ENCODE measurements around the gene PBX1.

Gene PBX1

DNA sequence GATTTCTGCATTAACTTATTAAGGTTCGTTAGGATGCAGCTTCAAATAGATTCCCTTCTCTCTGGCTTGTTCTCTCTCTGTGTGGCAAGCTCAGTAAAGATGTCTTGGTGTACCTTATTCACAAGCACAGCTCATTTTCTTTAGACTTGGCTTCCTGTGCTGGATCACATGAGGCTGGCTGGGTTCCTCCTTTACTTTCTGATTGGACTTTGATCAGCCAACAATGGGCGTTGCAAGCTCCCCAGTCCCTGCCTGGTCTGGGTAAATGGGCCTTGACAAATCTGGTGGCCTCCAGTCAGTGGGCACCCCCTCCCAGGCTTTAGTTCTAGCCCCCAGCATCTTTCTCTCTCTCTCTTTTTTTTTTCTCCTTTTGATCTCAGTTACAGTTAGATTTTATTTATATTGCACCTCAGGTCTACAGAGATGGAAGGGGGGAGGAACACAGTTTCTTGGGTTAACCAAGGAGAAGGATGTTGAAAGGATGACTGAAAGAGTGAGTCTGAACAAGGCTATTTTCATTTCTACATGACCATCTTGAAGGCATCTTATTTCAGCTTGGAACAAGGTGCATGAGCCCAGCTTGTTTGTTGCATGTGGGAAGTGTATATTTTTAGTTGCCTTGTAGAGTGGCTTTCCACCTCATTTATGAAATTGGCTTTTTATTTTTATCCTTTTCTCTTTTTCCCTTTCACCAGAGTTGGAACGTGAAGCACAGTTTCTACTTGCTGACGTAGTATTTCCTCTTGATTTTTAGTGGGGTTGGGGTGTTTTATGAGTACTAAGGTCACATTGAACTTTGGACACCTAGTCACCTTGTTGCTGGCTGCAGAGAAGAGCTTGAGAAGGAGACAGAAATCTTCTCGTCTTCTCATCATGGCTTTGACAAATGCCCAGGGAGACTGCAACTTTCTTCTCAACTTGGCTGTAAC, 77.1 kb downstream of the PBX1 start:
- in situ Hi-C loops (cut with HindIII; ENCODE audit: low sequenced_read_pairs), result no loop called here
- H3K4me3 ChIP-seq (ENCODE audit: low read depth, low read length), result no peak overlapping the region
- TF ChIP-seq, protein P1, sequence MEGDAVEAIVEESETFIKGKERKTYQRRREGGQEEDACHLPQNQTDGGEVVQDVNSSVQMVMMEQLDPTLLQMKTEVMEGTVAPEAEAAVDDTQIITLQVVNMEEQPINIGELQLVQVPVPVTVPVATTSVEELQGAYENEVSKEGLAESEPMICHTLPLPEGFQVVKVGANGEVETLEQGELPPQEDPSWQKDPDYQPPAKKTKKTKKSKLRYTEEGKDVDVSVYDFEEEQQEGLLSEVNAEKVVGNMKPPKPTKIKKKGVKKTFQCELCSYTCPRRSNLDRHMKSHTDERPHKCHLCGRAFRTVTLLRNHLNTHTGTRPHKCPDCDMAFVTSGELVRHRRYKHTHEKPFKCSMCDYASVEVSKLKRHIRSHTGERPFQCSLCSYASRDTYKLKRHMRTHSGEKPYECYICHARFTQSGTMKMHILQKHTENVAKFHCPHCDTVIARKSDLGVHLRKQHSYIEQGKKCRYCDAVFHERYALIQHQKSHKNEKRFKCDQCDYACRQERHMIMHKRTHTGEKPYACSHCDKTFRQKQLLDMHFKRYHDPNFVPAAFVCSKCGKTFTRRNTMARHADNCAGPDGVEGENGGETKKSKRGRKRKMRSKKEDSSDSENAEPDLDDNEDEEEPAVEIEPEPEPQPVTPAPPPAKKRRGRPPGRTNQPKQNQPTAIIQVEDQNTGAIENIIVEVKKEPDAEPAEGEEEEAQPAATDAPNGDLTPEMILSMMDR (IDR thresholded peaks at IDR 0.05; ENCODE audit: low read depth, low read length, missing control alignments), result no peak
- DNase-seq (ENCODE audit: low read depth), result no peak

DNA sequence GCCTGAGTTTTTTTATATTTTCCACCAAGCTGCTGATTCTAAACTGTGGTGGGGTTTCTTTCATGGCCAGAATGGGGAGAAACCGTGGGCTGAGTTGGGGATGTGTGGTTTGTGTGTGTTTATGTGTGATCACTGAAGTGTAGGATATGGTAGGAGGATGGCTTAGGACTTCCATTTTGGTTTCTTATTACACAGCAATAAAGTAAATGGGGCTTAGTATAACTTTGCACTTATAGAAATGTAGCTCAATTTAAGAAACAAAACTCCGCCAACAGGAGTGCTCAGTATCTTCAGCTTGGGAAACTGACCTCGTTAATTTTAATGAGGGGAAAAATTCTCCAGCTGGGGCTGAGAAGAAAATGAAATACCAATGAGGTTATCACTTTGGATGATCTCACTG, 77.8 kb downstream of the PBX1 start:
- in situ Hi-C loops (cut with HindIII; ENCODE audit: low sequenced_read_pairs), result no loop called here
- TF ChIP-seq, protein P1 (IDR thresholded peaks at IDR 0.05; ENCODE audit: low read depth, low read length, missing control alignments), result no peak
- no peak overlapping the region for H3K4me3 ChIP-seq (ENCODE audit: low read depth, low read length)
- DNase-seq (ENCODE audit: low read depth), result no peak

DNA sequence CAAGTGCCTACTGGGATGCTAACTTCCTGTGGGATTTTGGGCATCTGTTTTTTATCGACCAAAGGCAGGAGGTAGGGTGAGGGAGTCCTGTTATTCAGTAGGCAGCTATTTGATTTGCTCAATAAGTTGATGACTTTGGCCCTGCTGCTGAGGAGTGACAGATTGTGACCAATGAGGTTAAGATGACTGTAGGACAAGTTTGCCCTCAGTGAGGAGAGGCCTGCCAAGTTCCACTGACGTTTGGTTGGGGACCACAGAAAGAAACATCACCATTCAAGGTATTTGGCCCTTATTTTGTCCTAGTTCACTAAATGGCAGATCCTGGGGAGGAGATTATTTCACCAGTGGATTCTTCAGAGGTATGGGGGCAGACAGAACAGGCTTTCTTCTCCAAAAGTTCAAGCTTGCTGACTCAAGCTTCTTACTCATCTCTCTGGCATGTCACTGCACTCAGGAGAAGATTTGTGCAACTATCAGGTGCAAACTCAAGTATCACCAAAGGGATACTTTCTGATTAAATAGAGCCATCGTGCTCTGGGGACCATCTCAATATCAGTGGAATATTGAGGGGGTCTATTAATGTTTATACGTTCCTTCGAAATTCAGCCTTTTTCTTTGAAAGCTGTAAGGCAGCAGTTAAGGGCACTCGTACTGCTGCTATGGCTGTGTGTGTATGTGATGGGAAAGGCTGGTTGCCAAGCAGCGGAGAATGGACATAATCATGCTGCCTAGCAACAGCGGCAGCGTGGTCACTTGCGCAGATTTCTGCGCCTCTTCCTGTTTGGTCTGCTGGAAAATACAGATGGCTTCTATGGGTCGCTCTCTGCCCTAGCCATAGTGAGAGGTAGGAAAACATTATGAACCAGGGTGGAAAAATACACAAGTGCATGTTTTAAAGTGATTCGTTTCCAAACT, 78.7 kb downstream of the PBX1 start:
- DNase-seq (ENCODE audit: low read depth), result peak; percentile 85
- TF ChIP-seq, protein P1 (IDR thresholded peaks at IDR 0.05; ENCODE audit: low read depth, low read length, missing control alignments), result no peak
- no peak overlapping the region for H3K4me3 ChIP-seq (ENCODE audit: low read depth, low read length)
- in situ Hi-C loops (cut with HindIII; ENCODE audit: low sequenced_read_pairs), result no loop called here

DNA sequence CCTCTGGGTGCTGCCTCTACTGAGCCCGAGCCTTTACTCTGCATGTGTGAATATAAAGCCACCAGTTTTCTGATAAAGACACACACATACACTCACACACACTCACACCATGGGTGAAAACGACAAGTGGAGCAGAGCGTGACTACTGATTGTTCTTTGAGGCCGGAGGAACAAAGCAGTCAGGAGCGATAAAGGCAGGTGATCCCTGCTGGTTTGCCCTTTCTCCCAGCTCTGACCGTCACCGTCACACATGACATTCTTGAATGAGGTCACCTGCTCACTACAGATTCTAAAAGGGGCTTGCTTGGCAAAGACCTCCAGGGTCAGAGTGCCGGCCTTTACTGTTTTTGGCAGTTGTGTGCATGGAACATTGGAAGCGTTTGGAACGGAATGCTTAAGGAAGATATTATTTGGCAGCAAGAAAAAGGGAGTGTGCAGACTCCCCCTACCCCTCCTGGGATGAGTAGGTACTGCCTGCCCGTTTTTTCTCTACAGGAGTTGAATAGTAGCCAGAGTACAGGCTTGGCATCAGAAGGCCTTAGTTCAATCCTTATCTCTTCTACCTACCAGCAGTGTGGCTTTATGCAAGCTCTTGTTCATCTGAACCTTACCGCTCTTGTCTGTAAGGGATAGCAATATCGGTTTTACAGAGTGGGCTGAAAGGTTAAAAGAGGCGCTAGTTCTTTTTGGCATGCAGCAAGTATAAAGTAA, 79.7 kb downstream of the PBX1 start:
- no peak for DNase-seq (ENCODE audit: low read depth)
- in situ Hi-C loops (cut with HindIII; ENCODE audit: low sequenced_read_pairs), result no loop called here
- H3K4me3 ChIP-seq (ENCODE audit: low read depth, low read length), result no peak overlapping the region
- TF ChIP-seq, protein P1 (IDR thresholded peaks at IDR 0.05; ENCODE audit: low read depth, low read length, missing control alignments), result no peak

DNA sequence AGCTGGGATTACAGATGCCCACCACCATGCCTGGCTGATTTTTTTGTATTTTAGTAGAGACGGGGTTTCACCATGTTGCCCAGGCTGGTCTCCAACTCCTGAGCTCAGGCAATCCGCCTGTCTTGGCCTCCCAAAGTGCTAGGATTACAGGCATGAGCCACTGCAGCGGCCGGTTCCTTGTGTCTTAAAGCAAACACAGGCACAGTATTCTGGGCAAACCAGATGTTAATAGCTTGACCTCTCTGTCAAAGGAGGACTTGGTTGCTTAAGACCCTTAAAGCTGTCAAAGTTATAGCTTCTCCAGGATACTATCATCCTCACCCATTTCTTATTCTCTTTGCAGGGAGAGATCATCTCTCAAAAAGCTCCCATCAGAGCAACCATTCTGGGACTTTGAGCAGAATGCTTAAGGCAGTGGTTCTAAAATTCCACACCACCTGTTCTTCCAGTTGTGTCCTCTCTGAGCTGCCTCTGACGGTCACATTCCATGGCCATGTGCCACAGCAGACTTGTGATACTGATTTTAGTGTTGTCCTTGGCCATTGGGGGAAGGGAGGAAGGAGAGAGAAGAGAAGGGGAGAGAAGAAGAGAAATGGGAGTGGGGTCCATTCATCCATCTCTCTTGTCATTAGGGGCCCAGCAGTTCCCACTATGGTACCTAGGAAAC, 81.8 kb downstream of the PBX1 start:
- no peak for DNase-seq (ENCODE audit: low read depth)
- H3K4me3 ChIP-seq (ENCODE audit: low read depth, low read length), result no peak overlapping the region
- TF ChIP-seq, protein P1 (IDR thresholded peaks at IDR 0.05; ENCODE audit: low read depth, low read length, missing control alignments), result no peak
- in situ Hi-C loops (cut with HindIII; ENCODE audit: low sequenced_read_pairs), result no loop called here
